Measurements from ENCODE around the gene STMND1. TPM values are rescaled to one million over a fixed set of nuclear protein-coding genes. Genes with fewer than 3 reads are reported as not detected.
A peak's percentile ranks its signal among the peaks of the same experiment; 100 is the strongest.

Gene STMND1
- total RNA-seq, 1 donor: not detected

DNA sequence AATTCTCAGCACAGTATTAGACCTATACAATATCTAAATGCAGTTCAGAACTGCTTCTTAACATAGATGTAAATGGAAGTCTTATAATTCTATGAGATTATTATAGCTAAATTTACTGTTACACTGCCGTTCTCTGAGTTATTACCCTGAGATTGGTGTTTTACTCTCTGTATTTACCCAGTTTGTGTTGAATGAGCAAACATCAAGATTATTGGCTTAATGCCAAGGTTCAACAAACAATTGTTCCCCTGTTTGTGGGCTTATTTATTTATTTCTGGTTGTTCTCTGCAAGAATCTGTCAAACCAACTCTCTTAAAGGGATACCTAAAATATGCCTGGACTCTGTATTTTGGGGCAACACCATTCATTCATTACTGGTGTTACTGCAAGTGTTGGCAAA, 5.2 kb upstream of the STMND1 start:
- H3K36me3 ChIP-seq (ENCODE audit: insufficient read depth, low read length): no peaks in the 10 kb centered on the region
- no peaks in the 10 kb centered on the region for H3K79me2 ChIP-seq (ENCODE audit: insufficient read depth, low read length)
- TF ChIP-seq, protein P1, sequence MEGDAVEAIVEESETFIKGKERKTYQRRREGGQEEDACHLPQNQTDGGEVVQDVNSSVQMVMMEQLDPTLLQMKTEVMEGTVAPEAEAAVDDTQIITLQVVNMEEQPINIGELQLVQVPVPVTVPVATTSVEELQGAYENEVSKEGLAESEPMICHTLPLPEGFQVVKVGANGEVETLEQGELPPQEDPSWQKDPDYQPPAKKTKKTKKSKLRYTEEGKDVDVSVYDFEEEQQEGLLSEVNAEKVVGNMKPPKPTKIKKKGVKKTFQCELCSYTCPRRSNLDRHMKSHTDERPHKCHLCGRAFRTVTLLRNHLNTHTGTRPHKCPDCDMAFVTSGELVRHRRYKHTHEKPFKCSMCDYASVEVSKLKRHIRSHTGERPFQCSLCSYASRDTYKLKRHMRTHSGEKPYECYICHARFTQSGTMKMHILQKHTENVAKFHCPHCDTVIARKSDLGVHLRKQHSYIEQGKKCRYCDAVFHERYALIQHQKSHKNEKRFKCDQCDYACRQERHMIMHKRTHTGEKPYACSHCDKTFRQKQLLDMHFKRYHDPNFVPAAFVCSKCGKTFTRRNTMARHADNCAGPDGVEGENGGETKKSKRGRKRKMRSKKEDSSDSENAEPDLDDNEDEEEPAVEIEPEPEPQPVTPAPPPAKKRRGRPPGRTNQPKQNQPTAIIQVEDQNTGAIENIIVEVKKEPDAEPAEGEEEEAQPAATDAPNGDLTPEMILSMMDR (IDR thresholded peaks at IDR 0.05; ENCODE audit: extremely low read depth, low read depth, low read length): no peak
- no peaks in the 10 kb centered on the region for H3K9me3 ChIP-seq (ENCODE audit: low read depth, low read length)
- no peak overlapping the region for H3K4me3 ChIP-seq (ENCODE audit: insufficient read depth, low read length)
- H2AFZ ChIP-seq (ENCODE audit: low read length): no peak overlapping the region
- H3K4me1 ChIP-seq (ENCODE audit: insufficient read depth, low read length): peaks cover 2% of the 10 kb centered on the region
- peaks cover 46% of the 10 kb centered on the region for H3K27me3 ChIP-seq (ENCODE audit: insufficient read depth, low read length)
- H3K4me2 ChIP-seq (ENCODE audit: insufficient read depth, low read length): no peak overlapping the region
- no peaks in the 10 kb centered on the region for H4K20me1 ChIP-seq (ENCODE audit: insufficient read depth, low read length)
- DNase-seq (ENCODE audit: insufficient read length, low spot score, missing footprints): no peak
- H3K27ac ChIP-seq (ENCODE audit: low read depth, low read length): no peak overlapping the region

DNA sequence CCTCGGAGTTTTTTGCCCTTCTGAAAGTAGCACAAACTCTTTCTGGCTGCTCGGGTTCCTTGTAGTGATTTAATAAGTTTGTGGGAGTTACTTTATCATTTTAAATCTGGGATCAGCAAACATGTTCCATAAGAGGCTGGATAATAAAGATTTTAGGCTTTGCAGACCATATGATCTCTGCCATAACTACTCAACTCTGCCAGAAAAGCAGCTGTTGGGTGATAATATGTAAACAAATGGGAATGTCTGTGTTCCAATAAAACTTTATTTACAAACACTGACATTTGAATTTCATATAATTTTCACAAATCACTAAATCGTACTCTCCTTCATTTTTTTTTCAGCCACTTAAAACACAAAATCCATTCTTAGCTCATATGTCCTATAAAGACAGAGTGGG, 3.9 kb upstream of the STMND1 start:
- H2AFZ ChIP-seq (ENCODE audit: low read length): no peak overlapping the region

DNA sequence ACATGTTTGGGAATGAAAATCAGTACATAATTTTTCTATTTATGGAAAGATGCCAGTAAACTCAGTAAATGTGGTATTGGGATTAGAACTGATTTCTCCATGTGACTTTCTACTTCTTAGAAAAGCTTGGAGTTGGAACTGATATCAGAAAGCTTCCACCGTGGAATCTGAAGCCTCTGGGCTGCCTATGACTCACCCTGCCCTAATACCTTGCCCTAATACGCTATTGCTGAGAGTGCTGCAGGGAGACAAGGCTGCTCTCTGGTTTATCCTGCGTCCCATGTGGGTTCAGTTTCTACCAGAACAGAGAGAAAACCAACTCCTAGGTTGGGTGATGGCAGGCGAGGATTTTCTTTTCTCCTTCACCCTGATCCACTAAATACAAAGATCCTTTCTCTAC, 3.3 kb upstream of the STMND1 start:
- Histone ChIP-seq H2AFZ (ENCODE audit: low read length) (no peak overlapping the region), H3K4me1 (ENCODE audit: insufficient read depth, low read length) (peaks cover 6% of the 10 kb centered on the region), H3K27me3 (ENCODE audit: insufficient read depth, low read length) (peaks cover 60% of the 10 kb centered on the region), H3K4me3 (ENCODE audit: insufficient read depth, low read length) (no peak overlapping the region), H3K9me3 (ENCODE audit: low read depth, low read length) (no peaks in the 10 kb centered on the region), H4K20me1 (ENCODE audit: insufficient read depth, low read length) (no peaks in the 10 kb centered on the region), H3K4me2 (ENCODE audit: insufficient read depth, low read length) (no peak overlapping the region), H3K79me2 (ENCODE audit: insufficient read depth, low read length) (no peaks in the 10 kb centered on the region), H3K27ac (ENCODE audit: low read depth, low read length) (no peak overlapping the region), H3K36me3 (ENCODE audit: insufficient read depth, low read length) (no peaks in the 10 kb centered on the region)
- DNase-seq (ENCODE audit: insufficient read length, low spot score, missing footprints): no peak
- TF ChIP-seq, protein P1 (IDR thresholded peaks at IDR 0.05; ENCODE audit: extremely low read depth, low read depth, low read length): no peak

More for the DNA sequence above, 3.9 kb upstream of the STMND1 start:
- Histone ChIP-seq H3K4me3 (ENCODE audit: insufficient read depth, low read length) (no peak overlapping the region), H3K4me1 (ENCODE audit: insufficient read depth, low read length) (peaks cover 6% of the 10 kb centered on the region), H3K27me3 (ENCODE audit: insufficient read depth, low read length) (peaks cover 57% of the 10 kb centered on the region), H3K79me2 (ENCODE audit: insufficient read depth, low read length) (no peaks in the 10 kb centered on the region), H3K27ac (ENCODE audit: low read depth, low read length) (no peak overlapping the region), H3K9me3 (ENCODE audit: low read depth, low read length) (no peaks in the 10 kb centered on the region), H3K4me2 (ENCODE audit: insufficient read depth, low read length) (no peak overlapping the region), H4K20me1 (ENCODE audit: insufficient read depth, low read length) (no peaks in the 10 kb centered on the region), H3K36me3 (ENCODE audit: insufficient read depth, low read length) (no peaks in the 10 kb centered on the region)
- no peak for DNase-seq (ENCODE audit: insufficient read length, low spot score, missing footprints)
- TF ChIP-seq, protein P1 (IDR thresholded peaks at IDR 0.05; ENCODE audit: extremely low read depth, low read depth, low read length): no peak

DNA sequence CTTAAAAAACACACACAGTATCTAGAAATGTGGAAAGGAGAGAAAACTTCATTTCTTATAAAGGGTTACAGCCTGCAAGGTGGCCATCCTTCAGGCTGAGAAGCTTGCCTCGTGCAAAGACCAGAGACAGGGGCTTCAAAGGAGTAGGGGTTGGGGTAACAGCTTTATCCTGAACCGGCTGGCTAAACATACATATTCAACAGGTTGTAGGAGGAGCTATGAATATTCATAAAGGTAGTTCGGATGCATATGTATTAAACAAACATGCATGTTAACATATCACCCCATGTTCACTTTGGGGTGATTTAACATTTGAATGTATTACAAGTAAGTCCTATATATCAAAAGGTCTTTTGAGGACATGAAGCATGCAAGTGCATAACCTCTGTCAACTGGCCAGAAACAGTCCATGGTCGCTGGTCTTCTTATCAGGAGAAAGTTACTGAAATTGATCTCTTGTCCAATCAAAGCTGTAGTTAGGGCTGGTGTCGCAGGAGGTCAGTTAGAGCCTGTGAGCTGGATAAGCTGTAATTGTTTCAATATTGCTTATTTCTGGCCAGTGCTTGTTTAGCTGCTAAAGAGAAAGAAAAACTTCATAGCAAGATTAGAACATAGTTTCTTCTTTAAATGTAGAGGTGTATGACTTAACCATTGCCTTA, 2.3 kb upstream of the STMND1 start:
- Histone ChIP-seq H3K4me2 (ENCODE audit: insufficient read depth, low read length) (no peak overlapping the region), H3K4me3 (ENCODE audit: insufficient read depth, low read length) (no peak overlapping the region), H3K27me3 (ENCODE audit: insufficient read depth, low read length) (peaks cover 60% of the 10 kb centered on the region), H3K4me1 (ENCODE audit: insufficient read depth, low read length) (peaks cover 6% of the 10 kb centered on the region), H4K20me1 (ENCODE audit: insufficient read depth, low read length) (no peaks in the 10 kb centered on the region), H2AFZ (ENCODE audit: low read length) (no peak overlapping the region), H3K79me2 (ENCODE audit: insufficient read depth, low read length) (no peaks in the 10 kb centered on the region), H3K27ac (ENCODE audit: low read depth, low read length) (no peak overlapping the region), H3K9me3 (ENCODE audit: low read depth, low read length) (no peaks in the 10 kb centered on the region), H3K36me3 (ENCODE audit: insufficient read depth, low read length) (no peaks in the 10 kb centered on the region)
- TF ChIP-seq, protein P1 (IDR thresholded peaks at IDR 0.05; ENCODE audit: extremely low read depth, low read depth, low read length): no peak
- DNase-seq (ENCODE audit: insufficient read length, low spot score, missing footprints): peak; percentile 78
